SK-MEL-5 (cell line): ENCODE measurements around the gene MBNL1. TPM values are rescaled to one million over a fixed set of nuclear protein-coding genes. Genes with fewer than 3 reads are reported as not detected.

Experiments used
- DNase-seq: peaks from one replicate; pipeline ENCODE4 v3.0.0-alpha.2; 2016; ENCODE audit warnings: low read depth, low spot score
- in situ Hi-C: cut with HindIII; loops from 2 replicates; pipeline ENCODE4 v1.10.0; 2016; ENCODE audit warnings: low sequenced_read_pairs, high pct_unique_total_duplicates, low pct_unique_long_range_greater_than_20kb
- total RNA-seq: library from RNA; depleted of rRNA; stranded (reverse); fragments of >200 nt; shearing (Covaris generic); gene quantifications from 2 replicates; pipeline ENCODE4 v1.2.3, GENCODE V29; 2014

The MBNL1 gene
- total RNA-seq, 1 experiment from 2014 or later = 116 TPM

DNA sequence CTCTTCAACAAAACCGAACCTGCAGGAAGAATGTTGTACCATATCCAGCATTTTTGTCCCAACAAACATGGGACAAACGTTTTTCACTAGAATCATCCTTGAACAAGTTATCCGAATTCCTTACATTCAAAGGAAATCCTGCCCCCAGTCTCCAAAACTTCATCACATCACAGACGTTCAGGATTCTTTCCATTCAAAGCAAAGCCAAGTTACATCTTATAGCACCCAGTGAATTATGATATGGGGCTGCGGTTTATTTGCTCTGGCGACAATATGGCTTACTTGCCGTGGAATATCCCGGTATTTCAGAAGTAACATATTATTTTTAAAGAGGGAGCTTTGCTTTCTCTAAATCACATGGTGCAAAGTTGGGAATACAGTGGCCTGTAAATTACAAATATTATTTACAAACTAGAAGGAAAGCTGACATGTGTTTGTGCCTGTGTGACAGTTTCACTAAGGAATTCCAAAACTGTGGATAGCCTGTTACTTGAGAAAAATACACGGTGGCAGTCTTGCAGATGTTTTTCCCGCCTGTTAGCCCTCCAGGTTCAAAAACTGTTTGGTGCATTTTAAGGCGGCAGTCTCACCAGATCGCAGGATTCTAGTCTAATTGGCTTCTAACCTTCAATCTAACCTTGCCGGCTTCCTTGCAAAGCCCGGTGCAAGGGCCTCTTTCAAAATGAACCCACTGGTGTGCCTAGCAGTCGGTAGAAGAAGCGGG is 736 bp upstream of the MBNL1 start:
- DNase-seq = no peak
- in situ Hi-C loops = no loop called here

DNA sequence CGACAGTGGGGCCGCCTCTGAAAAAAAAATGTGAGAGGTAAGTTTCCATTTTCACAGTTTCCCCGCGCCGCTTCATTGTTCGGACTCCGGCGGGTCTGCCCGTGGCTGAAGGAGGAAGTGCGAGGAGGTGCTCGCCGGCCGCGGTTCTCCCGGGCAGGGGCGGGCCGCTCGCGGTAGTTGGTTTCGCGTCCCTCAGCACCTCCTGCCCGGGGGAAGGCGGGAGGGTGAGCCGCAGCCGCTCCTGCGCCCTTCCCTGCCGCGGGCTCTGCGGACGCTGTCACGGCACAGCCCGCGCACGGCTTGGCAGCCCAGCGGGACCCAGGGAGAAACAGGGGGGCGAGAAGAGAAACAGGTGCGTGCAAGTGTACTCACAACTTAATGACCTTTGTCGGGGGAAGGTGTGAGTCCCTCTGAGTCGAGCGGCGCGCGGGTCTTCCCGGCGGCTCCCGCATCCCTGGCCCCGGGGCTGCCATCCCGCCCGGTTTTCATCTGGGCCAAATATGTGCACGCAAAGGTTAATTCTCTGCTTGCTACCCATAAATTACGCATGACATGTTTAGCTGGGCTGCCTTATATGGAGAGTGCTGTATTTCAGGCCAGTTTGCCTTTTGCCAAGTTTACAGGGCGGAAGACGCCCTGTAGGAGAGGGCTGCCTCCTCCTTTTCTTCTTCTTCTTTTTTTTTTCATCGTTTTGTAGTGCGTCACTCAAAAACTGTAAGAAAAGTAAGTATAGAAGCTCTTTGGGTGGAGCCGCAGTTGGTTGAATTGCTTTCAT is 514 bp downstream of the MBNL1 start:
- in situ Hi-C loops = no loop called here
- DNase-seq = peak; percentile 48

DNA sequence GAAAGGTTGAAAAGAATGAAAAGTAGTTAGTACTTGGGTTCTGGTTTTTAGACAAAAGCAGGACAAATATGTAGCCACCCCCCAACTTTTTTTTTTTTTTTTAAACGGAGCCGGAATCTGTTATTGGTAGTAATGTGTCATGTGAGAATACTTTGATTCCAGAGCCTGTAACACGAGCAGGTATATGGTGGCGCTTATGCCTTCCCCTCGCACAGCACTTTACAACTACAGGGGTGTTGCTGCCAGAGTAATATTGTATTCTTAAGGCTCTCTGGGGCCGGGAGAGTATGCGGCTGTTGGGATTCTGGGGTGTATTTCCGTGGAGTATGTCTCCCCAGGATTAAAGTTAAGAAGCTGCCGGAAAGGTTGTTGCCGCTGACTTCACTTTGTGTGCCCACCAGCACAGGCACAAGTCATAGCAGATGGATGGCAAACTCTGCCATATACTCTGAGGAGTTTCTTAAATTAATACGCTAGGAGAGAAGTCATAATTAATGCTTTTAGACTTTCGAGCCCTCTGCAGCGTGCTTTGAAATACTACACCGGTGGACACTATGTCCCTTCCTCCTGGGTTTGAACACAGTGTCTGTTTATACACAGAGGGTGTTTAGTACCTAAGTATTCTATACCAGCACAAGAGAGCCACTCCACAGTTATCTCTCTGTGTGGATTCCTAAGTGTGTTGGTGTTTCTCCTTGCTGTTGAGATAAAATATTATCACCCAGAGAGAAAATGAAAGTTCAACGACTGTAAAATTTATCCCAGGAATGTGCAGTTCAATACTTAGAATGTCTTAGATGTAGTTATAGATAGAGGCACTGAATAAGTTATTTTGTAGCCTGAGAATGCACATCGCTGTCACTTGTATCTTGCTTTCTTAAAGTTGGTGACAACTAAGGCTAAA is 1.4 kb downstream of the MBNL1 start:
- in situ Hi-C loops = no loop called here

DNA sequence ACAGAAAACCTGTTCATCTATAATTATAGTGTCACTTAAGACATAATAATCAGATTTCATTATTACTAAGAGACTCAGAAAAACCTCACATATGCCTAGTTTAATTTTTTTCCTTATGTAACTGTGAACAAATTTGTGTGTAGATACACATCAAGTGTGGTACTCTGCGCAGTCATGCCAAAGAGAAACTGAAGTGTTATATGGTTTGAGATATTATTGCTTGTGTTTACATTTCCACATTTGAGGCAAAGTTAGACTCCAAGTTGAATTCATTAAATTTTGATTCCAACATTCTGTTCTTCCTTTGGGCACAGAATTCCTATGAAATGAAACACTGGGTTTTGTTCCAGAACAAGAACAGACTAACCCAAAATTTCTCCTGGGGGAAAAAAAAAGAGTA is 2.2 kb downstream of the MBNL1 start:
- in situ Hi-C loops = no loop called here
- DNase-seq = no peak

More for the DNA sequence above, 1.4 kb downstream of the MBNL1 start:
- peak; percentile 38 for DNase-seq

DNA sequence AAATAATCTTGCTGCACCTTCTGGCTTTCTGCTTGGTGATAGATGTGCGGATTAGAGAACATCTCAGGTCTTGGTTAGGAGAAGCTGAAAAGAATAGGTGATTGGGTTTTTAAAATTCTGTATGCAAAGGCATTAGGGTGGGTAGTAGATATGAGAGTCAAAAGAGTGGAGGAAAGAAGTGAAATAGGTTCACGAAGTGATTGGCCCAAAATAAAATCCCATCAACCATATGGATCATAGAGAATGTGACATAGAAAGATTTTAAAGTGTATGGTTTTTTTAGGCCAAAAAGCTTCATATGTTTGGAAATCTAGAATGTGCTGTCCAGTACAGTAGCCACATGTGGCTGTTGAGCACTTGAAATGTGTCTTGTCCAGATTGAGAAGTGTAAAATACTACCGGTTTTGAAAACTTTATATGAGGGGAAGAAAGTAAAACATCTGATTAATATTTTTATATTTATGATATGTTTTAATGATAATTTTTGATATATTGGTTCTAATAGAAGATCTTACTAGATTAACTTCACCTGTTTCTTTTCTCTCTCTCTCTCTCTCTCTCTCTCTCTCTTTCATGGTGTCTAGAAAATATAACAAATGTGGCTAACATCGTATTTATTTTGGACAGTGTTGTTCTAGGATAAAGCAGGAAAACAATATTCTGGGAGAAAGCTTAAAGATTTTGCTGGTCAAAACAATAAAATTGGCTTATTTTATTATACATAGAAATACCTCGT is 2.9 kb downstream of the MBNL1 start:
- DNase-seq = no peak
- in situ Hi-C loops = no loop called here

DNA sequence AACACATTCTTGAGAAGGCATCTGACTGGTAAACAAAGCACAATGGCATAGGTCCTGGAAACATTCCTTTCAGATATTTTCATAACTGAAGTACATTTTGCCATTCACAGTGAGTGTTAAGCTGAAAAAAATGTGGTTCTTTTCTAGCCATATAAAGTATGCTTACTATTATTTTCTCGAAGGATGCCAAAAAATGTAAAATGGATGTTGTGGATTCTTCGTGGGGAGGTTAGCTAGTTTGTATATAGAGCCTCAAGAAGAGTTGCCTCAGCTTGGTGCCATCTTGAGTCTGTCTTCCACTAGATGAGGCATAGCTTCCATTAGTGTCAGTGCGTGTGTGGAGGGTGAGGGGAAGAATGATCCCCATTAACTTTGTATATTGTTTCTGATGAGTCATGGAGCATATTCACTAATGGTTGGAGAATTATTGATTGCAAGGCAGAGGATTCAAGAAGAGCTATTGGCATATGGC is 4.1 kb downstream of the MBNL1 start:
- in situ Hi-C loops = no loop called here
- peak; percentile 67 for DNase-seq

DNA sequence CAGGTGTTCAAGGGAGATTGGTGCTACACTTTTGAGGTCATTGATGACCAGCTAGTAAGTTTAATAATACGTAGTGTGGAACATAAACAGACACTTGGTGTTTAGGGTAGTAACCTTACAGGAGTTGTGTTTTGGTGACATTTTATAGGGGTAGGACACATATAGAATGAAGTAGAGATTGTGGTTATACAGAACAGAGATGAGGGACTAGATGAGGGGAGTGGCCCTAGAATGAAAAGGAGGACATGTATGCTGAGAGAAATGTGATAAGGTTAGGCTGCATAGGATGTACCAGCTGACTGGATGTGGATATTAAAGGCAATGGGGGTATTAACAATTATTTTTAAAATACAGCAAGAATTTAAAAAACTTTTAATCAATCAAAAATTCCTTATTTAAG is 8.0 kb downstream of the MBNL1 start:
- in situ Hi-C loops = loop anchor here (25.0 kb wide), 1 partner anchor 161 kb away; no protein-coding TSS in a partner anchor
- no peak for DNase-seq

DNA sequence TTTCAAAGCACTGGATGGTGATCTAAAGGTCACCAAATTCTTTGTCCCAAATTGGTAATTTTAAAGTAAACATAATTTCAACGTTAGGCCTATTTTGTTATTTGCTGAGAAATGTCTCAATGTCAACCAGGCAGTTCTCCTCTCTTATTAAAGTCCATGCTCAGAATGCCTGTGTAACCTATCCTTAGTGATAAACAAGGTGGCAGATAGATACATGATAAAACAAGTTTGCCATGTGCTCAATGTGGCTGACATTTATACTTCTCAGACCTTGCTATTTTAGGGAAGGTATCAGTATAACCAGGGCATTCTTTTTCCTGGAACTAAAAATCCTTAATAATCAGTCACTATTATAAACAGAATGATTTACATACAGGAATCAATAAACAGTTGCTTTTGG is 8.5 kb downstream of the MBNL1 start:
- in situ Hi-C loops = loop anchor here (25.0 kb wide), 1 partner anchor 160 kb away; no protein-coding TSS in a partner anchor

DNA sequence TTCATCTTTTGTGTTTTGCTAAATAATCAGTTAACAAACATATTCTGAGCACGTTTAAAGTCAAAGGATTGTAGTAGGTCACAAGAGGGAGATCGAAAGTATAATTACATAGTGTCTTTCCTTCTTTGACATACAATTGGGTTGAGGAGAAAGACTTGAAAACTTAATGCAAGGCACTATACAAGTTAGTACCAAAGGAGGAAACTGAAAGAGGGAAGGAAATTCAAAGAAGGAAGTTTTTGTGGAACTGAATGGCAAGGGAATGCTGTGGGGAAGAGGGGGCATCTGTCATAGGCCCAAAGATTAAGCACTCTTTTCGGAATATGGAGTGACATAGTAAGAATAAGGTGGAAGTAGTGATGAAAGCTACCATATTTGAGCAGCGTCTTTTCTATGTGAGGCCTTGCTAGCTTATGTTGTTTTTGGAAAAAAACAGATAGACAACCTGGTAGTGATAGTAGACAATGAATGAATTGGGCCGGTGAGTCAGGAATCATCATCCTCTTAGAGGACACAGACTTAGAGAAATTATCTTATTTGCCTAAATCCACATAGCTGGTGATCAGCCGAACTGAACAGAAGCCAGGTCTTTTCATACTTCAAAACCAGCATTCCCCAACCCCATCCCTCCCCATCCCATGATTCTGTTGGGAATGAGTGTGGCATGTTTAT is 10.2 kb downstream of the MBNL1 start:
- no peak for DNase-seq
- in situ Hi-C loops = loop anchor here (25.0 kb wide), 1 partner anchor 158 kb away; no protein-coding TSS in a partner anchor

More for the DNA sequence above, 8.5 kb downstream of the MBNL1 start:
- DNase-seq = no peak

DNA sequence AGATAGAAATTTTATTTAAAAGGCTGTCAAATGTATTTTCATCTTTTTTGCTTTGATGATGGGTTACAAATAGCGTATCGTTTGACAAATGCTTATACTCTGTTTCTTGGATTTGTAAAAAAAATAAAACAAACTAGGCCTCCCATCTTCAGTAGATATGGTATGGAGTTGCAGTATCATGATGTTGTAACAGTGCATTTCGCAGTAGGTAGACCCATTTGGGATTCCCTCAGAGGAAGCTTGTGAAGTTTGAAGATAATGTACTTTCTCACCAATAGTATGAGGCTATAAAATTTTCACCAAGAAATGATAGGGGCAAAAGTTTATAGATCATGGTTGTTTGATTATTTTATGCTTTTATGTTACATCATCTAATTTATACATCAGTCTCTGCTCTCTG is 10.8 kb downstream of the MBNL1 start:
- in situ Hi-C loops = loop anchor here (25.0 kb wide), 1 partner anchor 158 kb away; no protein-coding TSS in a partner anchor
- DNase-seq = no peak

DNA sequence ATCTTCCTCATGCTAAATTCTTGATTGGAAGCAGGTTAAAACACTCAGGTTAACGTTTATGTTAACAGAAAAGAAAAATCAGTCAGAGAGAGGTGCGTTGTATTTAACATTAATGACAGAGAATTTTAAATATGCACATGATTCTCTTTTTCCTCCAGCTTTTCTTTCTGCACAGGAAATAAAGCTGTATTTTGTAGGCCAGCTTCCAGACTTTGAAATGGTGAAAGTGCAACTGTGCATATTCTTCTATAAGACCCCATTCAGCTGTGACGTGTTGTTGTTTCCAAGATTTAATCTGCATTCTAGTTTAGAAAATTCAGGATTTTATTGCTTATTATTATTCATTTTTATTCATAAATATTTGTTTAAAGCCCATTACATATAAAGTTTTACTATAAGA is 11.8 kb downstream of the MBNL1 start:
- in situ Hi-C loops = loop anchor here (25.0 kb wide), 1 partner anchor 157 kb away; no protein-coding TSS in a partner anchor
- no peak for DNase-seq

DNA sequence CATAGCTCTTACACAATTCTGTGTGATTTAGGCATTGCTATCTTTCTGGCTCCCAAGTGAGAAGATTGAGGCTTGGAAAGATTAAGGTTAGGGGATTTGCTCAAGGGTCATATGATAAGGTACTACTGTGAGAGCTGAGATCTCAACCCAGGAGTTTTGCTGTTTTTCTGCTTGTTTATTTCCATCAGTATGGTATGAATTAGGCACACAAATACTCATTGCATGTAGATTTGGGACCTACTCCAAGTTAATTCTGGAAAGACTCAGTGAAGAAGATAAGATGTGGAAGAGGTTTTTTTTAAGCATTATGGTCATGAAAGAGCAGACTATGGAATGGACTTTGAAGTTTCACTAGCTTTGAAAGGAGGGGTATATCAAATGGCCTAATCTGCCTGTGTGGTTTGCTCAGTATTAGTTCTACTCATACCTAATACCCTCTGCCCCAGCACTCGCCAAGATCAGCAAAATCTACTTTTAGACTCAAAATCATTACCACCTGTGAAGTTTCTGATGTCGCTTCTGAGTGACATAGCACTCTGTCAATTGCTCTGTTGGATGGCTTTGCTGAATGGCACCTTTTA is 12.5 kb downstream of the MBNL1 start:
- in situ Hi-C loops = loop anchor here (25.0 kb wide), 1 partner anchor 156 kb away; no protein-coding TSS in a partner anchor
- no peak for DNase-seq

DNA sequence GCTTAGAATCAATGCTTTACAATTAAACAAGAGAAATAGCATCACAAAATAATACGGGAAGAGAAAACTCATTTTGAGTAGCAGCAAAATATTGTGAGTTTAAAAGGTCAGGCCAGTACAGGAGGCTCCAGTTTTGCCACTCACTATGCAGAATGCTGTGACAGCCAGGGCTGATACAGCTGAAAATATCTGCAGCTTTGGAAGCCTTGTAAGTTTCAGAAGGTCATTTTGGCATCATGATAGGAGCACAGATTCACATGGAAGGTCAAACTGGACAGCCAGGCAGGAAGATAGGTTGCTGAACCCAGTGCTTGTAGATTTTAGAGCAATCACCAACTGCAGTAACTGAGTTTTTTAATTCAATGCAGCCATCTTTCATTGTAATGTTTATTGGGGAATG is 14.1 kb downstream of the MBNL1 start:
- in situ Hi-C loops = loop anchor here (25.0 kb wide), 1 partner anchor 154 kb away; no protein-coding TSS in a partner anchor
- DNase-seq = no peak

DNA sequence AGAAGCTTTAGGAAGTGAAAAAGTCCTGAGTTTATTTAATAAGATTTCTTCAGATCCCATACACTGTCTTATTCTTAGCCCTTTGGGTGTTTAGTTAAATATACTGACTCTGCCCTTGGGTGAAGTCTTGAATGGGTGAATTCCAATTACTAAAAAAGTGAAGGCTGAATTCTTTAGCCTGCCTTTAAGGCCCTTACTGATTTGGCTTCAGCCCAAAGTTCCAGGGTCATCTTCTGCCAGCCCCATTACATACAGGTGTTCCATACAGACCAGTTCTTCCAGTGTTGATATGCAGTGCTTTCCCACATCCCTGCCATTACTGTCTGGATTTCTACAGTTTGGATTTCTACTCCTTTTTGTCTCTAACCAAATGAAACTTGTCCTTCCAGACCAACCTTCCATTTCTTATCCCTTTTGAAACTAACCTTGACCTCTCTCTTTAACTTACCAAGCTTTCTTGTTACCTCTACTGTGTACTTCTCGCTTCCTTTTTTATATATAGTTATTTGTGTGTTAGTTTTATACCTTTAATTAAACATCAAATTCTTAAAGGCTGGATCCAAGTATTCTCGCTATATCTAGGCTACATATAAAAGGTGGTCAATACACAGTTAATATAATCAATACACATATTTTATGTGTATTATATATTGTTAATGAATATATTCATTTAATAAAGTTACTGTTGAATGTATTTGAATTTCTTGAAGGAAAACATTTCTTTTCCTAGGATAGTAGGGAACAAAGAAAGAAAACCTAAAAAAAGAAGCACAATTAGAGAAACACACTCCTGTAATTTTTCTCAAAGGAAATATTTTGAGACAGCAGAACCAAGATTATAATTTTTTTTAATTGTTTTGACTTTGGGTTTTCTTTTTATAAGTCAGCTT is 15.0 kb downstream of the MBNL1 start:
- DNase-seq = no peak
- in situ Hi-C loops = loop anchor here (25.0 kb wide), 1 partner anchor 154 kb away; no protein-coding TSS in a partner anchor

DNA sequence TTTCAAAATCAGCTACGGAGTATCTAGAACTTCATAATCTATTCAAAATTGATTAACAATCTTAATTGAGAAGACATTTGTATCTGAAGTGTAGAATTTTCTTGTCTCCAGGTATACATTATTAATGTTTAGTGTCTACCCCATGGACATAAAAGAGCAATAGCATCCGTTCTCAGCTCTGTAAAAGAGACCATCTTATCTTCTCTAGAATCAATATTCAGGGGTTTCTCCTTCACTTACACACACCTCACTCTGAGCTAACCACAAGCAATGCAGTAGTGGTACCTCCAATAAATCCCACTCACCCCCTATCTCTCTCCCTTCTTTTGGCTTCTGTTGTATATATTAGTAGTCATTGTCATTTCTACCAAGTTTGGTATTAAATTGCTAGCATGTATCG is 16.2 kb downstream of the MBNL1 start:
- DNase-seq = no peak

More for the DNA sequence above, 16.2 kb downstream of the MBNL1 start:
- in situ Hi-C loops = loop anchor here (25.0 kb wide), 1 partner anchor 152 kb away; no protein-coding TSS in a partner anchor
